Transverse colon (tissue), 4 donors: Measurements from ENCODE around the gene VTI1A.

Source experiments
- CTCF ChIP-seq, 5 experiments: fragments of 200-600 bp in 3 of 5; fragments of 450-650 bp in 2 of 5; sonication (generic) in 3 of 5; IDR thresholded peaks; 1 replicate in 2 of 5; 2 replicates in 3 of 5; pipeline ENCODE4 v1.5.1; 2016 to 2017; ENCODE audit warnings: antibody characterized with exemption in 5 of 5, inconsistent platforms in 3 of 5, mild to moderate bottlenecking in 2 of 5, moderate library complexity in 1 of 5
- EP300 ChIP-seq: sonication (generic); formaldehyde crosslinking; IDR thresholded peaks from one replicate; pipeline ENCODE4 v1.6.1; 2017; ENCODE audit warnings: antibody characterized with exemption, low read depth
- POLR2A ChIP-seq: fragments of 450-650 bp; IDR thresholded peaks from one replicate; pipeline ENCODE4 v1.6.1; 2016; ENCODE audit warnings: antibody characterized with exemption, mild to moderate bottlenecking, moderate library complexity
- POLR2AphosphoS5 ChIP-seq, 3 donors: sonication (generic); formaldehyde crosslinking; IDR thresholded peaks; one replicate each; pipeline ENCODE4 v1.6.1; 2016; ENCODE audit warnings: antibody characterized with exemption in 3 of 3

GRCh38 chr10:112618814-112619213 is 171.8 kb downstream of the VTI1A start:
- no peak for TF ChIP-seq POLR2A
- no peak for TF ChIP-seq CTCF (IDR thresholded peaks at IDR 0.05)
- TF ChIP-seq POLR2AphosphoS5 (IDR thresholded peaks at IDR 0.05), result no peak
- no peak for TF ChIP-seq EP300
